Measurements from ENCODE around the gene ADCY9.
"Not testable (repeated sequence)": the region's sequence is repeated elsewhere in the genome, so short reads cannot be mapped to it uniquely, and the experiment has no call there.

ADCY9 gene

GRCh38 chr16:4093495-4094126 lies 22.6 kb downstream of the ADCY9 start:
- no peak for DNase-seq (ENCODE audit: low read depth, low spot score)

GRCh38 chr16:4092547-4093265 lies 23.5 kb downstream of the ADCY9 start:
- no peak for DNase-seq (ENCODE audit: low read depth, low spot score)

GRCh38 chr16:4091240-4092012 lies 24.8 kb downstream of the ADCY9 start:
- no peak for DNase-seq (ENCODE audit: low read depth, low spot score)

GRCh38 chr16:4090351-4090851 lies 25.8 kb downstream of the ADCY9 start:
- DNase-seq (ENCODE audit: low read depth, low spot score) = no peak

GRCh38 chr16:4089811-4090301 lies 26.4 kb downstream of the ADCY9 start:
- no peak for DNase-seq (ENCODE audit: low read depth, low spot score)

GRCh38 chr16:4089251-4089810 lies 26.9 kb downstream of the ADCY9 start:
- no peak for DNase-seq (ENCODE audit: low read depth, low spot score)

GRCh38 chr16:4087990-4088577 lies 28.2 kb downstream of the ADCY9 start:
- DNase-seq (ENCODE audit: low read depth, low spot score) = no peak

- no peak for DNase-seq (ENCODE audit: low read depth, low spot score)
Measured at GRCh38 chr16:4087099-4087885, 28.9 kb downstream of the ADCY9 start.

GRCh38 chr16:4086153-4086552 lies 30.1 kb downstream of the ADCY9 start:
- no peak for DNase-seq (ENCODE audit: low read depth, low spot score)

GRCh38 chr16:4085405-4085970 lies 30.8 kb downstream of the ADCY9 start:
- DNase-seq (ENCODE audit: low read depth, low spot score) = no peak

- DNase-seq (ENCODE audit: low read depth, low spot score) = no peak
Measured at GRCh38 chr16:4083347-4083870, 32.8 kb downstream of the ADCY9 start.

- DNase-seq (ENCODE audit: low read depth, low spot score) = no peak
Measured at GRCh38 chr16:4082474-4083044, 33.7 kb downstream of the ADCY9 start.

GRCh38 chr16:4081521-4082021 lies 34.7 kb downstream of the ADCY9 start:
- DNase-seq (ENCODE audit: low read depth, low spot score) = no peak

- DNase-seq (ENCODE audit: low read depth, low spot score) = no peak
Measured at GRCh38 chr16:4081047-4081446, 35.2 kb downstream of the ADCY9 start.

- no peak for DNase-seq (ENCODE audit: low read depth, low spot score)
Measured at GRCh38 chr16:4077174-4077649, 39.0 kb downstream of the ADCY9 start.

GRCh38 chr16:4075534-4075933 lies 40.7 kb downstream of the ADCY9 start:
- DNase-seq (ENCODE audit: low read depth, low spot score) = no peak

- not testable (repeated sequence) for DNase-seq (ENCODE audit: low read depth, low spot score)
Measured at GRCh38 chr16:4073150-4073549, 43.1 kb downstream of the ADCY9 start.

- DNase-seq (ENCODE audit: low read depth, low spot score) = no peak
Measured at GRCh38 chr16:4071686-4072561, 44.3 kb downstream of the ADCY9 start.
